Epithelial cell of esophagus (primary cell): ENCODE measurements around the gene SETD4.

Source experiments
- DNase-seq: peaks from one replicate; pipeline ENCODE4 v3.0.0; 2010; ENCODE audit warnings: low read depth
- H3K4me3 ChIP-seq: 2 replicates; pipeline ENCODE4 v1.5.1; 2011; ENCODE audit warnings: mild to moderate bottlenecking, low read length, control low read depth
- TF ChIP-seq, protein P1 (sequence below): IDR thresholded peaks from 2 replicates; pipeline ENCODE4 v1.5.1; 2011; ENCODE audit warnings: low read depth, mild to moderate bottlenecking, low read length, control low read depth, inconsistent platforms; ENCODE audit not compliant: insufficient read depth; ENCODE audit errors: missing control alignments

Gene SETD4

DNA sequence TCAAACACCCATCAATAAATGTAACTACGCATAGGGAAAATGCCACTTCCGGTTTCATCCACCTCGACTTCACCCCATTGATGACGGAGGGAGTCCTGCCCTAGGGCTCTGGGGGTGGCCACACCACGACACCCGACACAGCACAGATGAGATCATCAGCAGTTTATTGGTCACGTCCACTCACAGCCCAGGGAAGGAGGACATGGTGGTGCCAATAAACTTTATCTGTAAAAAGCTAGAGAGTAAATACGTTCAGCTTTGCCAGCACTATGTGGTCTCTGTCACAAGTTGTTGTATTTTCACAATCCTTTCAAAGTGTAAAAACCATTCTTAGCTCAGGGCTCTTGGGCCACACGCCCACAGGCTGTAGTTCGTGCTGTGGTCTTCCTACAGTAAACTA lies 16.3 kb downstream of the SETD4 start:
- TF ChIP-seq, protein P1, sequence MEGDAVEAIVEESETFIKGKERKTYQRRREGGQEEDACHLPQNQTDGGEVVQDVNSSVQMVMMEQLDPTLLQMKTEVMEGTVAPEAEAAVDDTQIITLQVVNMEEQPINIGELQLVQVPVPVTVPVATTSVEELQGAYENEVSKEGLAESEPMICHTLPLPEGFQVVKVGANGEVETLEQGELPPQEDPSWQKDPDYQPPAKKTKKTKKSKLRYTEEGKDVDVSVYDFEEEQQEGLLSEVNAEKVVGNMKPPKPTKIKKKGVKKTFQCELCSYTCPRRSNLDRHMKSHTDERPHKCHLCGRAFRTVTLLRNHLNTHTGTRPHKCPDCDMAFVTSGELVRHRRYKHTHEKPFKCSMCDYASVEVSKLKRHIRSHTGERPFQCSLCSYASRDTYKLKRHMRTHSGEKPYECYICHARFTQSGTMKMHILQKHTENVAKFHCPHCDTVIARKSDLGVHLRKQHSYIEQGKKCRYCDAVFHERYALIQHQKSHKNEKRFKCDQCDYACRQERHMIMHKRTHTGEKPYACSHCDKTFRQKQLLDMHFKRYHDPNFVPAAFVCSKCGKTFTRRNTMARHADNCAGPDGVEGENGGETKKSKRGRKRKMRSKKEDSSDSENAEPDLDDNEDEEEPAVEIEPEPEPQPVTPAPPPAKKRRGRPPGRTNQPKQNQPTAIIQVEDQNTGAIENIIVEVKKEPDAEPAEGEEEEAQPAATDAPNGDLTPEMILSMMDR, result no peak

DNA sequence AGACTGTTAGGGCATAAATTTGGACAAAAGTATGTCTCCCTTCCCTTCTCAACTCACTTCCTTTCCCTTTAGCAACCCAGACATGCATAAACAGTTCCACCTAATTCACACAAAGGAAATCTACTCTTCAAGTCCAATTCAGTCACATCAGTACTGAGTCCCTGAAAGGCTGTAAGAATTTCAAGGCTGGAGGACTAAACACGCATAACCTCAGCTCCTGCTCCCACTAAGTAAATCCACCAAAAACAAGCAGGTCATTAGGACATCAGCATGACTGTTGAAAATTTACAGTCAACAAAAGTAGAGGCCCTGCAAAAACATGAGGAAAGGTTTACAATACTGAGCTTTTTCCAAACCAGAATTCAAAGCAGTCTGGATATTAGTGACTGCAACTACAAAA lies 18.4 kb downstream of the SETD4 start:
- TF ChIP-seq, protein P1, result no peak
- H3K4me3 ChIP-seq, result no peak overlapping the region
- DNase-seq, result no peak

More for the DNA sequence above, 16.3 kb downstream of the SETD4 start:
- no peak for DNase-seq
- H3K4me3 ChIP-seq, result no peak overlapping the region

DNA sequence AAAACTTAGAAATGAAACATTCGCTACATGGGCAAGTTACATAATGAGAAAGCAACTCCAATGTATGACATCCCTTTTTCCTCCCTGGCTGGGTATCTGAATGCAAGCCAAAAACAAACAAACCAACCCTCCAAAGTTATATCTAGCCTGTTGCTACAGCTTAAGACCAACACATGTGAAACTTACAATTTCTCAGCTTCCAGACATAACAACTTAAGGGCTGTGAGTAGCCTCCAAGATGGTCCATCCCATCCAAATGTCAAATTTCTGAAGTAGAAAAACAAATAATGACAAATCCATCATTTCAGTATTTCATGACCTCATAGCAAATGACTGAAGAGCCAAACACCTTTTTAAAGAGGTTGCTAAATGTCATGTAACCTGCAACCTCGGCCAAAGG lies 19.9 kb downstream of the SETD4 start:
- no peak overlapping the region for H3K4me3 ChIP-seq
- no peak for DNase-seq
- TF ChIP-seq, protein P1, result no peak

DNA sequence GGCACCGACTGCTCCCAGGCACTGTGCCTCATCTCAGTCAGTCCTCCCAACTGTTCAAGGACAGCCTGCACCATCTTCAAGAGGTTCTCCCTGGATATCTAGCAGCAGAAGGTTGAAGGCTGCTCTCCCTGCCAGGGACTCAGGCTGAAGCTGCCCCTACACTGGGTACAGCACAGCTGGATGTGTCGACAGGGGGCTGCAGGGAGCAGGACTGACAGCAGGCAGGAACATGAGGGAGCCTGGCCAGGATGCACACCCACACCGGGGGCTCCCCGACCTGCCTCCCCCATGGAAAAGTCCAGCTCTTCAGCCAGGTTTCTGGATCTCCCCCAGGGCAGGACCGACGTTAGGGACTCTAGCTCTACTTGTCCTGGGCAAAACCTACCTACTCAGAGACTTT lies 20.5 kb downstream of the SETD4 start:
- no peak overlapping the region for H3K4me3 ChIP-seq
- DNase-seq, result no peak
- TF ChIP-seq, protein P1, result no peak

DNA sequence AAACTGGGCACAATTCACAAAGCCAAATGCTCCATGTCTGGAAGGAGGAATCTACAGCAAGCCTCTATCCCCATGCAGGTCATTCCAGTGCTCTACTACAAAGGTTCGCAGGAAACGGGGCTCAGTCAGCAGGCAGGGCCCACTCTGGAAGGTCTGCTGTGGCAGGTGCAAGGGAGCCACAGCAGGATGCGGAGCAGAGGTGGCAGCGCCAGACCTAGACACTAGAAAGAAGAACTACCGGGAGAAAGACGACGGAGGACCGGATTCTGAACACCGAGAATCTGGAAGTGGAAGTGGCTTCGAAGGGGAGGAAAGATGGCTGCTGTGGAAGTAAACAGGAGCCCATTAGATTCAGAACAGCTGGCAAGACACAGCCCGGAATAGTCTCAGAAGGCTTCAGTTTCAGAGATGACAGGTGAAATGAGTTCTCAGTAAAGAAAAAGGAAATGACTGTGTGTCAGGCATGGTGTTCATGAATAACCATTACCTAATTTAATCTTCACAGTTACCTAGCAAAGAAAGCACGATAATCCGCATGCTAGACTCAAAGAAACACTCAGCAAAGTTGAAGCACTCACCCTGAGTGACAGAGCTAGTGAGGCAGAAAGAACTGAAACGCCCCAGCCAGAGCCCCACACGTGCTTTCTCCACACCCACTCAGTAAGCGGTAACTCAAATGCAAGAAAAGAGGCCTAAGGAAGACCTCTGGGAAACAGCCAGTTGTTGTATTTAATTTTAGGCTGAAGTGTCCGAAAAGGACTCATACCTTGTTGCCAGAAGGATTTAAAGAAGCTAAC lies 21.4 kb downstream of the SETD4 start:
- no peak overlapping the region for H3K4me3 ChIP-seq
- TF ChIP-seq, protein P1, result no peak
- DNase-seq, result no peak

- no peak for DNase-seq
- TF ChIP-seq, protein P1, result no peak
- no peak overlapping the region for H3K4me3 ChIP-seq
Observed at GRCh38 chr21:36035381-36035791, 24.9 kb downstream of the SETD4 start.
